NCI-H2171 (cell line): Measurements from ENCODE around the gene LRRC51.

ENCODE experiments used
- DNase-seq: peaks from one replicate; lab custom pipeline; 2025; lab: John Stamatoyannopoulos, UW

The LRRC51 gene

GRCh38 chr11:72070491-72070890 is 10.2 kb upstream of the LRRC51 start:
- DNase-seq: no peak

GRCh38 chr11:72072348-72072747 is 8.3 kb upstream of the LRRC51 start:
- DNase-seq: no peak

GRCh38 chr11:72075109-72075508 is 5.5 kb upstream of the LRRC51 start:
- DNase-seq: no peak

GRCh38 chr11:72075756-72076155 is 4.9 kb upstream of the LRRC51 start:
- DNase-seq: no peak

- DNase-seq: no peak
Observed at GRCh38 chr11:72078477-72078876, 2.2 kb upstream of the LRRC51 start.

GRCh38 chr11:72079819-72080325 is 778 bp upstream of the LRRC51 start:
- DNase-seq: no peak

- no peak for DNase-seq
Observed at GRCh38 chr11:72081184-72081644, 564 bp downstream of the LRRC51 start.

GRCh38 chr11:72081821-72082453 is 1.3 kb downstream of the LRRC51 start:
- no peak for DNase-seq

GRCh38 chr11:72083414-72083813 is 2.8 kb downstream of the LRRC51 start:
- no peak for DNase-seq

- DNase-seq: peak; percentile 26
Observed at GRCh38 chr11:72084076-72084475, 3.4 kb downstream of the LRRC51 start.

- peak; percentile 73 for DNase-seq
Observed at GRCh38 chr11:72084965-72085364, 4.3 kb downstream of the LRRC51 start.

- DNase-seq: peak; percentile 9
Observed at GRCh38 chr11:72085621-72086351, 5.1 kb downstream of the LRRC51 start.

GRCh38 chr11:72088076-72088808 is 7.6 kb downstream of the LRRC51 start:
- DNase-seq: no peak

GRCh38 chr11:72091292-72091691 is 10.6 kb downstream of the LRRC51 start:
- peak; percentile 34 for DNase-seq

GRCh38 chr11:72098741-72099140 is 18.1 kb downstream of the LRRC51 start:
- DNase-seq: no peak

- DNase-seq: no peak
Observed at GRCh38 chr11:72100009-72100408, 19.4 kb downstream of the LRRC51 start.

- no peak for DNase-seq
Observed at GRCh38 chr11:72100462-72100861, 19.8 kb downstream of the LRRC51 start.

- no peak for DNase-seq
Observed at GRCh38 chr11:72102162-72102561, 21.5 kb downstream of the LRRC51 start.

- DNase-seq: no peak
Observed at GRCh38 chr11:72102631-72102945, 21.9 kb downstream of the LRRC51 start.

- peak; percentile 99 for DNase-seq
Observed at GRCh38 chr11:72102946-72103753, 22.5 kb downstream of the LRRC51 start, which contains the start of gene LAMTOR1. Gene LAMTOR1 (minus strand): TSS chr11:72103297. CDS start chr11:72103224, 73 bp downstream.

GRCh38 chr11:72103754-72104167 is 23.1 kb downstream of the LRRC51 start:
- no peak for DNase-seq

GRCh38 chr11:72105888-72106287 is 25.2 kb downstream of the LRRC51 start, which contains the start of gene TOMT:
Gene TOMT (plus strand): TSS chr11:72105924. CDS start chr11:72105952, 28 bp downstream.
- no peak for DNase-seq
